HL-60 (cell line): Measurements from ENCODE around the gene KLHL21.

ENCODE experiments used
- DNase-seq, 2 experiments: peaks; one replicate each; pipeline ENCODE4 v3.0.0-alpha.2; 2010 to 2020; ENCODE audit warnings: low read depth in 1 of 2, low spot score in 1 of 2
- H3K27ac ChIP-seq: fragments of 250-450 bp; sonication (Bioruptor Pico); replicated peaks from 2 replicates; pipeline ENCODE4 v1.5.1; 2020; ENCODE audit warnings: mild to moderate bottlenecking, moderate library complexity
- H3K27me3 ChIP-seq: fragments of 250-450 bp; sonication (Bioruptor Pico); 2 replicates; pipeline ENCODE4 v1.5.1; 2021; ENCODE audit warnings: mild to moderate bottlenecking, moderate library complexity; ENCODE audit not compliant: insufficient read depth, poor library complexity, severe bottlenecking
- H3K4me3 ChIP-seq: replicated peaks from 2 replicates; pipeline ENCODE4 v1.5.1; 2011; ENCODE audit warnings: mild to moderate bottlenecking, control low read depth, low read length; ENCODE audit not compliant: insufficient read depth
- GABPA ChIP-seq: IDR thresholded peaks from 2 replicates; pipeline ENCODE4 v1.6.1; 2012; ENCODE audit warnings: low read depth
- POLR2AphosphoS5 ChIP-seq: IDR thresholded peaks from 2 replicates; pipeline ENCODE4 v1.6.1; 2012; ENCODE audit warnings: low read depth
- SPI1 ChIP-seq: IDR thresholded peaks from 2 replicates; pipeline ENCODE4 v1.6.1; 2012; ENCODE audit warnings: low read depth, mild to moderate bottlenecking, borderline replicate concordance
- TF ChIP-seq, protein P1 (sequence below): IDR thresholded peaks from 2 replicates; pipeline ENCODE4 v1.6.1; 2012; ENCODE audit warnings: low read depth; ENCODE audit not compliant: insufficient replicate concordance
- TF ChIP-seq, protein P2 (sequence below): IDR thresholded peaks from one replicate; pipeline ENCODE4 v1.5.1; 2011; ENCODE audit warnings: low read length, control low read depth, inconsistent platforms; ENCODE audit not compliant: insufficient read depth

KLHL21 gene

DNA sequence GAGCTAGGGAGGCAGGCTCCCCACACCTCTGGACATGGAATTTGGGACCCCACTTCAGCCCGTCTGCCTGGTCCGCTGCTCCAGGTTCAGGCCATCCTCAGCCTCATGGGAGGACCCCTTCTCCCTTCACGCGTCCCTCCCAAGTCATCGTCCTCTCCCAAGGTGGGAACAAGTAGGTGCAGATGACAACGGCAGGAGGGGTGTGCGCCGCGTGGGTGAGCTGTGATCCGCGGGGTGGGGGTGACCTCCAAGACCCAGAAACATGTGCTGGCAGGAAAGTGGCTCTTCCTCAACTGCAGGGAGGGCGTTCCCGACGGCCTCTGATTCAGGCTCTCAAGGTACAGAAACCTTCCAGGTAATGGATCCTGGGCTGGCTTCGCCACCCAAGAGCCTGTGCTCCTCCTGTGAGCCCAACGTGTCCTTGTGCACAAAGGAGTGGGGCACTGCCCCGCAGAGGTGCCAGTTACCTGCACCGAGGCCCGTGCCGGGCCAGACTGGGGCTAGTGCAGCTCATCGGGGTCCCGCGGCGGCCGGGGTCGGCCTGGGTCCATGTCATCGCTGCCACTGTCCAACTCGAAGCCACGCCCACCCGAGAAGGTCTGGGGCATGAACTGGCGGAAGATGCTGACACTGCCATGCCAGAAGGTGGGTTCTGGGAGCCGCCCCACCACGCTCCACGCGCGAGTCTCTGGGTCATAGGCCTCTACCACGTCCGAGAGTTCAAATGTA lies 9.6 kb downstream of the KLHL21 start:
- no peak overlapping the region for H3K4me3 ChIP-seq
- no peak for DNase-seq
- H3K27ac ChIP-seq, result no peak overlapping the region
- TF ChIP-seq, protein P1, sequence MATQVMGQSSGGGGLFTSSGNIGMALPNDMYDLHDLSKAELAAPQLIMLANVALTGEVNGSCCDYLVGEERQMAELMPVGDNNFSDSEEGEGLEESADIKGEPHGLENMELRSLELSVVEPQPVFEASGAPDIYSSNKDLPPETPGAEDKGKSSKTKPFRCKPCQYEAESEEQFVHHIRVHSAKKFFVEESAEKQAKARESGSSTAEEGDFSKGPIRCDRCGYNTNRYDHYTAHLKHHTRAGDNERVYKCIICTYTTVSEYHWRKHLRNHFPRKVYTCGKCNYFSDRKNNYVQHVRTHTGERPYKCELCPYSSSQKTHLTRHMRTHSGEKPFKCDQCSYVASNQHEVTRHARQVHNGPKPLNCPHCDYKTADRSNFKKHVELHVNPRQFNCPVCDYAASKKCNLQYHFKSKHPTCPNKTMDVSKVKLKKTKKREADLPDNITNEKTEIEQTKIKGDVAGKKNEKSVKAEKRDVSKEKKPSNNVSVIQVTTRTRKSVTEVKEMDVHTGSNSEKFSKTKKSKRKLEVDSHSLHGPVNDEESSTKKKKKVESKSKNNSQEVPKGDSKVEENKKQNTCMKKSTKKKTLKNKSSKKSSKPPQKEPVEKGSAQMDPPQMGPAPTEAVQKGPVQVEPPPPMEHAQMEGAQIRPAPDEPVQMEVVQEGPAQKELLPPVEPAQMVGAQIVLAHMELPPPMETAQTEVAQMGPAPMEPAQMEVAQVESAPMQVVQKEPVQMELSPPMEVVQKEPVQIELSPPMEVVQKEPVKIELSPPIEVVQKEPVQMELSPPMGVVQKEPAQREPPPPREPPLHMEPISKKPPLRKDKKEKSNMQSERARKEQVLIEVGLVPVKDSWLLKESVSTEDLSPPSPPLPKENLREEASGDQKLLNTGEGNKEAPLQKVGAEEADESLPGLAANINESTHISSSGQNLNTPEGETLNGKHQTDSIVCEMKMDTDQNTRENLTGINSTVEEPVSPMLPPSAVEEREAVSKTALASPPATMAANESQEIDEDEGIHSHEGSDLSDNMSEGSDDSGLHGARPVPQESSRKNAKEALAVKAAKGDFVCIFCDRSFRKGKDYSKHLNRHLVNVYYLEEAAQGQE, result no peak
- TF ChIP-seq, protein P2, sequence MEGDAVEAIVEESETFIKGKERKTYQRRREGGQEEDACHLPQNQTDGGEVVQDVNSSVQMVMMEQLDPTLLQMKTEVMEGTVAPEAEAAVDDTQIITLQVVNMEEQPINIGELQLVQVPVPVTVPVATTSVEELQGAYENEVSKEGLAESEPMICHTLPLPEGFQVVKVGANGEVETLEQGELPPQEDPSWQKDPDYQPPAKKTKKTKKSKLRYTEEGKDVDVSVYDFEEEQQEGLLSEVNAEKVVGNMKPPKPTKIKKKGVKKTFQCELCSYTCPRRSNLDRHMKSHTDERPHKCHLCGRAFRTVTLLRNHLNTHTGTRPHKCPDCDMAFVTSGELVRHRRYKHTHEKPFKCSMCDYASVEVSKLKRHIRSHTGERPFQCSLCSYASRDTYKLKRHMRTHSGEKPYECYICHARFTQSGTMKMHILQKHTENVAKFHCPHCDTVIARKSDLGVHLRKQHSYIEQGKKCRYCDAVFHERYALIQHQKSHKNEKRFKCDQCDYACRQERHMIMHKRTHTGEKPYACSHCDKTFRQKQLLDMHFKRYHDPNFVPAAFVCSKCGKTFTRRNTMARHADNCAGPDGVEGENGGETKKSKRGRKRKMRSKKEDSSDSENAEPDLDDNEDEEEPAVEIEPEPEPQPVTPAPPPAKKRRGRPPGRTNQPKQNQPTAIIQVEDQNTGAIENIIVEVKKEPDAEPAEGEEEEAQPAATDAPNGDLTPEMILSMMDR, result no peak
- TF ChIP-seq SPI1 (no peak), POLR2AphosphoS5 (no peak), GABPA (no peak)
- no peaks in the 10 kb centered on the region for H3K27me3 ChIP-seq

DNA sequence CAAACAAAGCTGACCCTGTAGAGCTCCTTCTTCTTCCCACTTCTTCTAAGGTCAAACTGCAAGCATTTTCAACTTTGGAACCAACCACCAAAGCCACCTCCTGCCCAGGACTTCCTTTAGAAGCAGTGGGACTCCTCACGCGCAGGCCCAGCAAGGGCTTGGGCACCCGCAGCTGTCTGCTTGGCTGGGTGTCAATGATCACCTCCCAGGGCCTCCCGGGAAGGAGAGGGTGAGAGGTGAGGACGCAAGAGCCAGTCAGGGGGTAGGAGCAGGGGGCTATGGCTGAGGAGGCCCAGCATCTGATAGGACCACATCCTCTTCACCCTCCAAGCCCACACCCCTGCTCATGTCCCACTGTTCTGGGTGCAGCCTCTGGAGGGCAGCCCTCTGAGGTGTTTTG lies 10.2 kb downstream of the KLHL21 start:
- peak in 1 of 2 experiments; percentile 56 for DNase-seq
- Histone ChIP-seq H3K27me3 (no peaks in the 10 kb centered on the region), H3K4me3 (no peak overlapping the region), H3K27ac (no peak overlapping the region)
- TF ChIP-seq SPI1, result no peak
- TF ChIP-seq, protein P2, result no peak
- TF ChIP-seq POLR2AphosphoS5, result no peak; the same call in 1 of the 2 replicates
- TF ChIP-seq GABPA, result no peak
- TF ChIP-seq, protein P1, result no peak

DNA sequence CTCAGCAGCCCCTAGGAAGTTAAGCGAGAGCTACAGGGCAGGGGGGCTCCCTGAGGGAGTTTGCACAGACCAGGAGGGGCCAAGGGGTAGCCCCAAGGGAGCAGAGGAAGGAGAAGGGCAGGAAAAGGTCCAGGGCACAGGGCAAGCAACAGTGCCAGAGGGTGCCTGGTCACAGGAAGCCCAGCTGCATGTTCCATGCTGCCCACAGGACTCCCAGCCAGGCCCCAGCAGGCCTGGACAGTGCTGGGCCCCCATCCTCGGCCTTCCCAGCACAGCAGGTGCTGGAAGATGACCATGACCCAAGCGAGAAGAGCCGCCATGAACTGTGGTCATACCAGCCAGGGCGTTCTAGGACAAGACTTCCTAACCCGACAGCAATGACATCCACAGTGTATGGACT lies 11.0 kb downstream of the KLHL21 start:
- H3K27ac ChIP-seq, result no peak overlapping the region
- H3K4me3 ChIP-seq, result no peak overlapping the region
- 0 out of 2 replicates have a peak, but pooled peaks have one; percentile 2 for TF ChIP-seq POLR2AphosphoS5
- TF ChIP-seq, protein P1, result no peak
- no peak for TF ChIP-seq SPI1
- TF ChIP-seq GABPA, result no peak
- TF ChIP-seq, protein P2, result no peak
- no peak for DNase-seq
- no peaks in the 10 kb centered on the region for H3K27me3 ChIP-seq
